ENCODE results near the gene COPS7A. TPM values are rescaled to one million over a fixed set of nuclear protein-coding genes. Genes with fewer than 3 reads are reported as not detected.

The COPS7A gene
- total and polyA plus RNA-seq, 9 of the 15 experiments (the other 6 are each of a cell fraction or from before 2014, with no cell fraction given), result 12.7 to 36.0 (median 24.3) TPM

DNA sequence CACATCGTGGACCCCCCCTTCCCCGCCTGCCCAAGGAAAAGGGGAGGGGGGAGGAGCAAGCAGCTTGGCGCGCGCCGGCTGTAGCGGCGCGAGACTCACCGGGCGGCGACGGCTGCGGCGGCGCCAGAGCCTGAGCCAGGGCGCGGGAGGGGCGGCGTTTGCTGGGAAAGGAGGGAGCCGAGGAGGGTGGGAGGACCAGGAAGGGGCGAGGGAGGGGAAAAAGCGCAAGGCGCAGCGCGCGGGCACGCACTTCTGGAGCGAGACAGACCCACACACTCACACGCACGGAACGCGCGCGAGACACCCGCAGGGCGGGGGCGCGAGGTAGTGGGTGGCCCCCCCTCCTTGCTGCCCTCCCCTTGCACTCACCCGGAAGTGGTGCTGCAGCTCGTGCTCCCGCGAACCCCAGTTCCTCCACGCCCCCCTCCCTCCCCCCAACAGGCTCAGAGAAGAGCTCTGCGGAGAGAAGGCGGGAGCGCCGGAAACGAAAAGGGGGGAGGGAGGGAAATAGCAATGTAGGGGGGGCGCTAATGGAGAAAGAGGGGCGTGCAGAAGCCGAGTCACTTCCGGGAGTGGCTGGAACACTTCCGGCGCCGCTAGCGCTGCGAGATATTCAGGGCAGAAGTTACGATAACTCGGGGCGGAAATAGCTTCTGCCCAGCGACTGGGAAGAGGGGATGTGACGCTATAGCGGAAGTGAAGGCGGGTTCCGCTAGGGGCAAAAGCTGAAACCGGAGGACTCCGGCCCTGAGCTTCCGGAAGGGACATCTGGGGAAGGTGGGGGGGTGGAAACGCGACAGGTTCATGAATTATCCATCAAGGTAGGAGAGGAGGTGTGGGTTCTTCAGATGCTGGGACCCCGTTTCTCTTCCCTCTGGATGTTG, 34.6 kb upstream of the COPS7A start, which contains the start of gene ZNF384 (continued):
- TF ChIP-seq HMGN3 (IDR thresholded peaks at IDR 0.05; ENCODE audit: borderline replicate concordance, extremely low read depth, insufficient read length, low read depth, low read length) (peak; percentile 56), CHD2 (IDR thresholded peaks at IDR 0.05; ENCODE audit: low read depth, low read length) (peak; percentile 84), ZNF121 (CRISPR knock-in tag; conservative IDR thresholded peaks at IDR 0.05) (no peak), FOXP1 (CRISPR knock-in tag; IDR thresholded peaks at IDR 0.05) (no peak), DPF2 (IDR thresholded peaks at IDR 0.05) (no peak), XRCC4 (IDR thresholded peaks at IDR 0.05; ENCODE audit: extremely low read depth, insufficient read depth, insufficient read length) (no peak), TFAM (CRISPR knock-in tag; conservative IDR thresholded peaks at IDR 0.05) (no peak), MCM5 (IDR thresholded peaks at IDR 0.05; ENCODE audit: low read depth) (no peak), ZNF175 (CRISPR knock-in tag; IDR thresholded peaks at IDR 0.05; ENCODE audit: low read depth) (no peak), POLR2H (tag; IDR thresholded peaks at IDR 0.05; ENCODE audit: low read depth) (peak; percentile 66), SOX6 (IDR thresholded peaks at IDR 0.05) (peak; percentile 20; the same call in 1 of the 2 replicates), NFIC (IDR thresholded peaks at IDR 0.05) (no peak), ARID2 (IDR thresholded peaks at IDR 0.05) (no peak), KLF16 (IDR thresholded peaks at IDR 0.05) (no peak), MCM7 (IDR thresholded peaks at IDR 0.05) (no peak), ZNF583 (CRISPR knock-in tag; IDR thresholded peaks at IDR 0.05) (no peak), ZNF766 (CRISPR knock-in tag; conservative IDR thresholded peaks at IDR 0.05) (peak; percentile 43; the same call in 1 of the 2 replicates), STAT5B (CRISPR knock-in tag; IDR thresholded peaks at IDR 0.05) (no peak), ZNF785 (CRISPR knock-in tag; IDR thresholded peaks at IDR 0.05) (no peak), SIN3A (IDR thresholded peaks at IDR 0.05; ENCODE audit: borderline replicate concordance in 2 of 2, control insufficient read depth in 1 of 2, low read depth in 2 of 2, low read length in 2 of 2) (peak in 1 of 2 experiments; percentile 67; a peak in 1 of 4 replicates), RBBP5 (IDR thresholded peaks at IDR 0.05; ENCODE audit: borderline replicate concordance, insufficient read depth, low read length, poor library complexity, severe bottlenecking) (peak; percentile 53), HDAC2 (IDR thresholded peaks at IDR 0.05) (no peak), ZNF232 (CRISPR knock-in tag; IDR thresholded peaks at IDR 0.05) (no peak), RBM22 (IDR thresholded peaks at IDR 0.05; ENCODE audit: low read depth, low read length, poor library complexity, severe bottlenecking) (no peak), ZFX (CRISPR knock-in tag; IDR thresholded peaks at IDR 0.05) (peak; percentile 42; the same call in 1 of the 2 replicates)
- TF ChIP-seq, protein P1, sequence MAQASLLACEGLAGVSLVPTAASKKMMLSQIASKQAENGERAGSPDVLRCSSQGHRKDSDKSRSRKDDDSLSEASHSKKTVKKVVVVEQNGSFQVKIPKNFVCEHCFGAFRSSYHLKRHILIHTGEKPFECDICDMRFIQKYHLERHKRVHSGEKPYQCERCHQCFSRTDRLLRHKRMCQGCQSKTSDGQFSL (CRISPR knock-in tag; IDR thresholded peaks at IDR 0.05), result peak; percentile 64
- TF ChIP-seq, protein P1 (tag; IDR thresholded peaks at IDR 0.05), result peak in 1 of 2 experiments; percentile 95; a peak in 2 of 4 replicates
- TF ChIP-seq, protein P2, sequence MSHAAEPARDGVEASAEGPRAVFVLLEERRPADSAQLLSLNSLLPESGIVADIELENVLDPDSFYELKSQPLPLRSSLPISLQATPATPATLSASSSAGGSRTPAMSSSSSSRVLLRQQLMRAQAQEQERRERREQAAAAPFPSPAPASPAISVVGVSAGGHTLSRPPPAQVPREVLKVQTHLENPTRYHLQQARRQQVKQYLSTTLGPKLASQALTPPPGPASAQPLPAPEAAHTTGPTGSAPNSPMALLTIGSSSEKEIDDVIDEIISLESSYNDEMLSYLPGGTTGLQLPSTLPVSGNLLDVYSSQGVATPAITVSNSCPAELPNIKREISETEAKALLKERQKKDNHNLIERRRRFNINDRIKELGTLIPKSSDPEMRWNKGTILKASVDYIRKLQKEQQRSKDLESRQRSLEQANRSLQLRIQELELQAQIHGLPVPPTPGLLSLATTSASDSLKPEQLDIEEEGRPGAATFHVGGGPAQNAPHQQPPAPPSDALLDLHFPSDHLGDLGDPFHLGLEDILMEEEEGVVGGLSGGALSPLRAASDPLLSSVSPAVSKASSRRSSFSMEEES (CRISPR knock-in tag; IDR thresholded peaks at IDR 0.05), result no peak

All from K562 (cell line).